DOHH2 (cell line): Measurements from ENCODE around the gene PCCA.

ENCODE experiments used
- CTCF ChIP-seq: fragments of 200-600 bp; sonication (generic); IDR thresholded peaks from one replicate; pipeline ENCODE4 v1.5.1; 2014; ENCODE audit warnings: antibody characterized with exemption, mild to moderate bottlenecking, low read depth, low read length; ENCODE audit not compliant: poor library complexity, severe bottlenecking
- EZH2phosphoT487 ChIP-seq: fragments of 200-600 bp; sonication (generic); IDR thresholded peaks from 2 replicates; pipeline ENCODE4 v1.6.1; 2017; ENCODE audit warnings: borderline replicate concordance, mild to moderate bottlenecking, antibody characterized with exemption, low read length, moderate library complexity, mixed read lengths

GRCh38 chr13:100130092-100130491, 41.2 kb downstream of the PCCA start:
- TF ChIP-seq CTCF (no peak), EZH2phosphoT487 (no peak)
